Measurements from ENCODE around the gene YES1.
A peak's percentile ranks its signal among the peaks of the same experiment; 100 is the strongest.
"Not testable (repeated sequence)": the region's sequence is repeated elsewhere in the genome, so short reads cannot be mapped to it uniquely, and the experiment has no call there.

Gene YES1

GRCh38 chr18:813172-814071 lies 1.4 kb upstream of the YES1 start:
- DNase-seq = peak; percentile 42 to 70
- no peak for TF ChIP-seq GATA1 (IDR thresholded peaks at IDR 0.05; ENCODE audit: low read depth, low read length)
- TF ChIP-seq POLR2A (IDR thresholded peaks at IDR 0.05; ENCODE audit: low read length) = no peak

GRCh38 chr18:812376-813171 lies 532 bp upstream of the YES1 start:
- no peak for TF ChIP-seq GATA1 (IDR thresholded peaks at IDR 0.05; ENCODE audit: low read depth, low read length)
- peak; percentile 66 for TF ChIP-seq POLR2A (IDR thresholded peaks at IDR 0.05; ENCODE audit: low read length)
- DNase-seq = peak; percentile 87 to 91

GRCh38 chr18:811182-811891 lies 705 bp downstream of the YES1 start:
- peak; percentile 67 to 73 for DNase-seq
- TF ChIP-seq POLR2A (IDR thresholded peaks at IDR 0.05; ENCODE audit: low read length) (no peak), GATA1 (IDR thresholded peaks at IDR 0.05; ENCODE audit: low read depth, low read length) (no peak)

GRCh38 chr18:809985-810642 lies 1.9 kb downstream of the YES1 start:
- TF ChIP-seq POLR2A (IDR thresholded peaks at IDR 0.05; ENCODE audit: low read length) = no peak
- no peak for TF ChIP-seq GATA1 (IDR thresholded peaks at IDR 0.05; ENCODE audit: low read depth, low read length)
- DNase-seq = no peak

GRCh38 chr18:809228-809627 lies 2.8 kb downstream of the YES1 start:
- not testable (repeated sequence) for DNase-seq

GRCh38 chr18:808502-808901 lies 3.5 kb downstream of the YES1 start:
- TF ChIP-seq POLR2A (IDR thresholded peaks at IDR 0.05; ENCODE audit: low read length) (no peak), GATA1 (IDR thresholded peaks at IDR 0.05; ENCODE audit: low read depth, low read length) (no peak)
- DNase-seq = no peak

- TF ChIP-seq GATA1 (IDR thresholded peaks at IDR 0.05; ENCODE audit: low read depth, low read length) (no peak), POLR2A (IDR thresholded peaks at IDR 0.05; ENCODE audit: low read length) (no peak)
- DNase-seq = peak in 1 of 2 experiments; percentile 32
Observed at GRCh38 chr18:808086-808485, 4.0 kb downstream of the YES1 start.

GRCh38 chr18:805755-806110 lies 6.3 kb downstream of the YES1 start:
- DNase-seq = no peak
- TF ChIP-seq GATA1 (IDR thresholded peaks at IDR 0.05; ENCODE audit: low read depth, low read length) (no peak), POLR2A (IDR thresholded peaks at IDR 0.05; ENCODE audit: low read length) (no peak)

- TF ChIP-seq POLR2A (IDR thresholded peaks at IDR 0.05; ENCODE audit: low read length) (no peak), GATA1 (IDR thresholded peaks at IDR 0.05; ENCODE audit: low read depth, low read length) (no peak)
- peak; percentile 21 to 28 for DNase-seq
Observed at GRCh38 chr18:805008-805754, 6.9 kb downstream of the YES1 start.

- no peak for DNase-seq
- TF ChIP-seq GATA1 (IDR thresholded peaks at IDR 0.05; ENCODE audit: low read depth, low read length) (no peak), POLR2A (IDR thresholded peaks at IDR 0.05; ENCODE audit: low read length) (no peak)
Observed at GRCh38 chr18:801137-801536, 10.9 kb downstream of the YES1 start.

GRCh38 chr18:799943-800342 lies 12.1 kb downstream of the YES1 start:
- DNase-seq = no peak

GRCh38 chr18:795383-795782 lies 16.7 kb downstream of the YES1 start:
- not testable (repeated sequence) for DNase-seq

More at GRCh38 chr18:799943-800342, 12.1 kb downstream of the YES1 start:
- TF ChIP-seq GATA1 (IDR thresholded peaks at IDR 0.05; ENCODE audit: low read depth, low read length) (no peak), POLR2A (IDR thresholded peaks at IDR 0.05; ENCODE audit: low read length) (no peak)

GRCh38 chr18:789397-789796 lies 22.6 kb downstream of the YES1 start:
- DNase-seq = no peak
- TF ChIP-seq GATA1 (IDR thresholded peaks at IDR 0.05; ENCODE audit: low read depth, low read length) (no peak), POLR2A (IDR thresholded peaks at IDR 0.05; ENCODE audit: low read length) (no peak)

All from erythroblast (primary cell).